HepG2 (cell line): ENCODE data around the gene LRRC4C. TPM values are rescaled to one million over a fixed set of nuclear protein-coding genes. Genes with fewer than 3 reads are reported as not detected.

Experiments
- CENPBD1 ChIP-seq: sonication (generic); formaldehyde crosslinking; IDR thresholded peaks from 2 replicates; pipeline ENCODE4 v1.8.0; 2022; ENCODE audit warnings: missing genetic modification reagents, low read depth, mild to moderate bottlenecking, borderline replicate concordance
- DDIT3 ChIP-seq: sonication (generic); formaldehyde crosslinking; IDR thresholded peaks from 2 replicates; pipeline ENCODE4 v1.4.0; 2020; ENCODE audit warnings: mild to moderate bottlenecking, missing genetic modification reagents
- E2F1 ChIP-seq: sonication (generic); formaldehyde crosslinking; IDR thresholded peaks from 2 replicates; pipeline ENCODE4 v1.5.0; 2020; ENCODE audit warnings: missing genetic modification reagents
- KDM6A ChIP-seq: IDR thresholded peaks from 2 replicates; pipeline ENCODE4 v1.6.1; 2016; ENCODE audit warnings: low read depth
- PRMT3 ChIP-seq: sonication (generic); formaldehyde crosslinking; IDR thresholded peaks from 2 replicates; pipeline ENCODE4 v1.8.1; 2022; ENCODE audit warnings: low read depth, mild to moderate bottlenecking, moderate library complexity, missing genetic modification reagents, borderline replicate concordance
- SMAD3 ChIP-seq: sonication (generic); formaldehyde crosslinking; IDR thresholded peaks from 2 replicates; pipeline ENCODE4 v1.4.0; 2020; ENCODE audit warnings: missing genetic modification reagents
- ZNF136 ChIP-seq: sonication (generic); formaldehyde crosslinking; IDR thresholded peaks from 2 replicates; pipeline ENCODE4 v1.8.1; 2022; ENCODE audit warnings: low read depth, mild to moderate bottlenecking, moderate library complexity, missing genetic modification reagents
- ZNF280B ChIP-seq: sonication (generic); formaldehyde crosslinking; IDR thresholded peaks from 2 replicates; pipeline ENCODE4 v1.5.0; 2020; ENCODE audit warnings: missing genetic modification reagents, mild to moderate bottlenecking, borderline replicate concordance
- ZNF282 ChIP-seq: fragments of 450-650 bp; IDR thresholded peaks from 2 replicates; pipeline ENCODE4 v1.6.1; 2018; ENCODE audit not compliant: partially characterized antibody
- ZNF503 ChIP-seq: sonication (generic); formaldehyde crosslinking; IDR thresholded peaks from 2 replicates; pipeline ENCODE4 v1.4.0; 2020; ENCODE audit warnings: missing genetic modification reagents
- ZNF792 ChIP-seq: IDR thresholded peaks from 2 replicates; pipeline ENCODE4 v1.6.1; 2016
- polyA plus RNA-seq, 8 experiments: library from polyadenylated mRNA; depleted of rRNA in 3 of 8; stranded (reverse) in 7 of 8; unstranded in 1 of 8; fragments of >200 nt; fragmentation: Illumina TruSeq in 4 of 8; extraction: Trizol in 4 of 8; gene quantifications; 2 replicates each; pipeline versions ENCODE4 v1.2.1 to v1.2.3, GENCODE V29; 2011 to 2016; ENCODE audit warnings: low read depth in 4 of 8, missing spikeins in 1 of 8, mixed read lengths in 1 of 8; ENCODE audit not compliant: insufficient read depth in 1 of 8
- total RNA-seq, 5 experiments: library from RNA; depleted of rRNA; stranded (reverse); fragments of >200 nt; fragmentation: Illumina TruSeq; extraction: Trizol; gene quantifications; 2 replicates each; pipeline ENCODE4 v1.2.3, GENCODE V29; 2016; ENCODE audit warnings: low read depth in 1 of 5

Gene LRRC4C
- total and polyA plus RNA-seq, 2 of the 13 experiments (the other 11 are each of a cell fraction or from before 2014, with no cell fraction given), result not detected

- TF ChIP-seq ZNF282 (no peak), DDIT3 (no peak), PRMT3 (CRISPR knock-in tag) (no peak), ZNF136 (no peak), ZNF280B (CRISPR knock-in tag) (no peak), ZNF792 (no peak), CENPBD1 (CRISPR knock-in tag) (no peak), KDM6A (no peak), SMAD3 (no peak), ZNF503 (CRISPR knock-in tag) (no peak), E2F1 (CRISPR knock-in tag) (no peak)
- TF ChIP-seq, all 625 proteins: peak for 0
These were observed 314.0 kb downstream of the LRRC4C start (continued) for GRCh38 chr11:41145420-41145819.
